Myometrial cell (primary cell): Measurements from ENCODE around the gene INSR. TPM values are rescaled to one million over a fixed set of nuclear protein-coding genes. Genes with fewer than 3 reads are reported as not detected.

ENCODE experiments used
- total RNA-seq: library from RNA; depleted of rRNA; stranded (reverse); fragments of >200 nt; gene quantifications from 2 replicates; pipeline ENCODE4 v1.2.3, GENCODE V29; 2015

The INSR gene
- total RNA-seq: 6.4 and 21.9 TPM in 2 replicates

GRCh38 chr19:7293762-7294557, at the start of gene INSR:
TSS of gene INSR (minus strand) at chr19:7294414. CDS start at chr19:7293891, 523 bp downstream.

GRCh38 chr19:7069042-7069903, 224.9 kb downstream of the INSR start, which contains the start of gene ZNF557:
TSS of gene ZNF557 (plus strand) at chr19:7069703. CDS start at chr19:7075075, 5,372 bp downstream.

Other genes with a start within 250 kb of the INSR start
- not detected in 2 replicates for gene MBD3L2, start 245.1 kb downstream of the INSR start, total RNA-seq
- gene MBD3L3, start 235.7 kb downstream of the INSR start, total RNA-seq: not detected in 2 replicates
- 2.9 and 5.1 TPM in 2 replicates for gene ZNF557, start 224.7 kb downstream of the INSR start, total RNA-seq
- 40.6 and 48.7 TPM in 2 replicates for gene ARHGEF18, start 54.5 kb upstream of the INSR start, total RNA-seq
- 2.6 and 3.9 TPM in 2 replicates for gene PEX11G, start 194.6 kb upstream of the INSR start, total RNA-seq
- gene ZNF358, start 221.7 kb upstream of the INSR start, total RNA-seq: 20.2 and 22.5 TPM in 2 replicates
- gene MCOLN1, start 228.2 kb upstream of the INSR start, total RNA-seq: 3.9 and 4.6 TPM in 2 replicates
- 159 and 163 TPM in 2 replicates for gene PNPLA6, start 241.3 kb upstream of the INSR start, total RNA-seq